Upper lobe of right lung (tissue), 1 donor: ENCODE data around the gene MIP. TPM values are rescaled to one million over a fixed set of nuclear protein-coding genes. Genes with fewer than 3 reads are reported as not detected.
"Not testable (repeated sequence)": the region's sequence is repeated elsewhere in the genome, so short reads cannot be mapped to it uniquely, and the experiment has no call there.

Source experiments
- ATAC-seq: fragments of 200-7000 bp; cut with Tn5 transposase; one replicate; pipeline ENCODE4 v1.9.1; 2020; ENCODE audit warnings: mild to moderate bottlenecking, moderate library complexity
- DNase-seq: peaks from one replicate; pipeline ENCODE4 v3.0.0-alpha.2; 2020
- H3K27ac ChIP-seq: fragments of 200-600 bp; one replicate; pipeline ENCODE4 v1.8.0; 2022
- H3K27me3 ChIP-seq: fragments of 200-600 bp; one replicate; pipeline ENCODE4 v1.8.0; 2022; ENCODE audit warnings: mild to moderate bottlenecking
- H3K36me3 ChIP-seq: fragments of 200-600 bp; one replicate; pipeline ENCODE4 v1.8.0; 2022
- H3K4me1 ChIP-seq: fragments of 200-600 bp; one replicate; pipeline ENCODE4 v1.8.0; 2022
- H3K4me3 ChIP-seq: fragments of 200-600 bp; one replicate; pipeline ENCODE4 v1.8.0; 2022; ENCODE audit warnings: mild to moderate bottlenecking
- H3K9me3 ChIP-seq: fragments of 200-600 bp; one replicate; pipeline ENCODE4 v1.8.0; 2022
- CTCF ChIP-seq: fragments of 200-600 bp; IDR thresholded peaks from one replicate; pipeline ENCODE4 v1.8.0; 2022; ENCODE audit warnings: antibody characterized with exemption
- intact Hi-C: fragments of 100-400 bp; cut with DNase I; formaldehyde crosslinking; loops from one replicate; pipeline ENCODE4 v1.11.0; 2022
- total RNA-seq: library from RNA; stranded (reverse); fragmentation: NEBNext Ultra II Directional; extraction: Animal tissue kit (Norgen Biotek cat#: 25700); gene quantifications from one replicate; pipeline ENCODE4 v1.2.1, GENCODE V29; 2021
- donor health status: DM: no; HTN: yes; CAD: no; lungs with severe emphysema.

MIP gene
- total RNA-seq, 1 donor from 2014 or later, result not detected

GRCh38 chr12:56408799-56409417, 45.5 kb downstream of the MIP start:
- Histone ChIP-seq H3K27ac (no peak overlapping the region), H3K4me1 (no peaks in the 10 kb centered on the region), H3K27me3 (no peaks in the 10 kb centered on the region), H3K4me3 (no peak overlapping the region), H3K36me3 (no peaks in the 10 kb centered on the region), H3K9me3 (no peaks in the 10 kb centered on the region)
- ATAC-seq (no peak), DNase-seq (no peak)
- intact Hi-C loops, result no loop called here
- no peak for TF ChIP-seq CTCF

- H3K27me3 ChIP-seq, H3K4me1 ChIP-seq, H3K9me3 ChIP-seq, ATAC-seq, H3K27ac ChIP-seq, H3K36me3 ChIP-seq, H3K4me3 ChIP-seq, intact Hi-C loops, DNase-seq: not testable (repeated sequence)
Observed at GRCh38 chr12:56404227-56404626, 50.2 kb downstream of the MIP start.

- H3K27me3 ChIP-seq, H3K9me3 ChIP-seq, H3K27ac ChIP-seq, intact Hi-C loops, DNase-seq, H3K36me3 ChIP-seq, H3K4me1 ChIP-seq, ATAC-seq, H3K4me3 ChIP-seq: not testable (repeated sequence)
Observed at GRCh38 chr12:56401612-56402011, 52.8 kb downstream of the MIP start.

GRCh38 chr12:56401125-56401524, 53.3 kb downstream of the MIP start:
- ATAC-seq, H3K27ac ChIP-seq, H3K4me3 ChIP-seq, DNase-seq, intact Hi-C loops, H3K4me1 ChIP-seq, H3K9me3 ChIP-seq, H3K36me3 ChIP-seq, H3K27me3 ChIP-seq: not testable (repeated sequence)

Other genes with a start within 250 kb of the MIP start
- gene RNF41, start 232.7 kb downstream of the MIP start, total RNA-seq, result 51.6 TPM
- 19.8 TPM for gene NABP2, start 230.3 kb downstream of the MIP start, total RNA-seq
- gene SLC39A5, start 224.6 kb downstream of the MIP start, total RNA-seq, result 0.87 TPM
- 28.0 TPM for gene ANKRD52, start 196.3 kb downstream of the MIP start, total RNA-seq
- gene COQ10A, start 187.7 kb downstream of the MIP start, total RNA-seq, result 12.0 TPM
- gene CS, start 154.3 kb downstream of the MIP start, total RNA-seq, result 159 TPM
- 101 TPM for gene CNPY2, start 138.7 kb downstream of the MIP start, total RNA-seq
- 84.4 TPM for gene PAN2, start 120.7 kb downstream of the MIP start, total RNA-seq
- gene IL23A, start 115.8 kb downstream of the MIP start, total RNA-seq, result 0.81 TPM
- gene STAT2, start 94.5 kb downstream of the MIP start, total RNA-seq, result 199 TPM
- not detected for gene APOF, start 91.8 kb downstream of the MIP start, total RNA-seq
- 9.8 TPM for gene TIMELESS, start 5.2 kb downstream of the MIP start, total RNA-seq
- gene SPRYD4, start 13.9 kb upstream of the MIP start, total RNA-seq, result 3.2 TPM
- gene GLS2, start 33.5 kb upstream of the MIP start, total RNA-seq, result 5.5 TPM
- gene RBMS2, start 67.2 kb upstream of the MIP start, total RNA-seq, result 142 TPM
- gene BAZ2A, start 175.7 kb upstream of the MIP start, total RNA-seq, result 98.5 TPM
- 338 TPM for gene ATP5F1B, start 191.3 kb upstream of the MIP start, total RNA-seq
- 168 TPM for gene PTGES3, start 233.6 kb upstream of the MIP start, total RNA-seq